Measurements from ENCODE around the gene PPP3CA. TPM values are rescaled to one million over a fixed set of nuclear protein-coding genes. Genes with fewer than 3 reads are reported as not detected.

Gene PPP3CA
- total RNA-seq, 1 experiment from 2014 or later = 15.5 TPM

GRCh38 chr4:101322743-101323142 lies 24.6 kb downstream of the PPP3CA start:
- Histone ChIP-seq H3K4me2 (ENCODE audit: low read length) (no peak overlapping the region), H3K4me1 (ENCODE audit: insufficient read depth, low read length) (no peaks in the 10 kb centered on the region), H3F3A (ENCODE audit: low read length, unreplicated experiment) (no peaks in the 10 kb centered on the region), H2AFZ (ENCODE audit: low read length) (no peak overlapping the region), H3K79me2 (ENCODE audit: low read length) (peaks cover 33% of the 10 kb centered on the region; the same call in 1 of the 2 replicates), H3K36me3 (ENCODE audit: low read depth, low read length) (no peaks in the 10 kb centered on the region), H3K27ac (ENCODE audit: low read length) (no peak overlapping the region), H3K27me3 (ENCODE audit: low read length) (no peaks in the 10 kb centered on the region), H4K20me1 (ENCODE audit: low read length) (no peaks in the 10 kb centered on the region), H3K9ac (ENCODE audit: low read length) (no peak overlapping the region), H3K4me3 (ENCODE audit: low read length) (no peak overlapping the region), H3K9me3 (ENCODE audit: low read length) (no peaks in the 10 kb centered on the region), H3K9me2 (replicated peaks; ENCODE audit: low read length) (no peaks in the 10 kb centered on the region)
- DNase-seq (no peak), ATAC-seq (no peak)
- BruUV-seq (replicated peaks) = no TSS peak
- no peak for TF ChIP-seq CTCF (conservative IDR thresholded peaks at IDR 0.05; ENCODE audit: low read depth, low read length)
- no peak for TF ChIP-seq EZH2phosphoT487 (IDR thresholded peaks at IDR 0.05; ENCODE audit: borderline replicate concordance, low read length)
- no peak for TF ChIP-seq EZH2 (IDR thresholded peaks at IDR 0.05; ENCODE audit: low read length, unreplicated experiment)
- ChIA-PET CTCF (no interaction called here), POLR2A (ENCODE audit: unreplicated experiment) (no interaction called here)
- intact Hi-C loops (cut with micrococcal nuclease) = no loop called here

GRCh38 chr4:101321481-101322042 lies 25.8 kb downstream of the PPP3CA start:
- intact Hi-C loops (cut with micrococcal nuclease) = no loop called here
- H3K4me1 ChIP-seq (ENCODE audit: insufficient read depth, low read length) = no peaks in the 10 kb centered on the region
- H3K36me3 ChIP-seq (ENCODE audit: low read depth, low read length) = no peaks in the 10 kb centered on the region
- H3K9ac ChIP-seq (ENCODE audit: low read length) = no peak overlapping the region
- H3K79me2 ChIP-seq (ENCODE audit: low read length) = peaks cover 33% of the 10 kb centered on the region; the same call in 1 of the 2 replicates
- no peaks in the 10 kb centered on the region for H3K27me3 ChIP-seq (ENCODE audit: low read length)
- no peak overlapping the region for H3K27ac ChIP-seq (ENCODE audit: low read length)
- CTCF ChIA-PET = no interaction called here
- ATAC-seq = no peak
- no peaks in the 10 kb centered on the region for H3K9me2 ChIP-seq (replicated peaks; ENCODE audit: low read length)
- no peak overlapping the region for H2AFZ ChIP-seq (ENCODE audit: low read length)
- DNase-seq = no peak
- TF ChIP-seq CTCF (conservative IDR thresholded peaks at IDR 0.05; ENCODE audit: low read depth, low read length) (no peak), EZH2phosphoT487 (IDR thresholded peaks at IDR 0.05; ENCODE audit: borderline replicate concordance, low read length) (no peak), EZH2 (IDR thresholded peaks at IDR 0.05; ENCODE audit: low read length, unreplicated experiment) (no peak)
- H3F3A ChIP-seq (ENCODE audit: low read length, unreplicated experiment) = no peaks in the 10 kb centered on the region
- no TSS peak for BruUV-seq (replicated peaks)
- no peaks in the 10 kb centered on the region for H3K9me3 ChIP-seq (ENCODE audit: low read length)
- no peak overlapping the region for H3K4me2 ChIP-seq (ENCODE audit: low read length)
- no peak overlapping the region for H3K4me3 ChIP-seq (ENCODE audit: low read length)
- H4K20me1 ChIP-seq (ENCODE audit: low read length) = no peaks in the 10 kb centered on the region; the same call in 1 of the 2 replicates
- POLR2A ChIA-PET (ENCODE audit: unreplicated experiment) = no interaction called here

- TF ChIP-seq EZH2 (IDR thresholded peaks at IDR 0.05; ENCODE audit: low read length, unreplicated experiment) (no peak), CTCF (conservative IDR thresholded peaks at IDR 0.05; ENCODE audit: low read depth, low read length) (no peak), EZH2phosphoT487 (IDR thresholded peaks at IDR 0.05; ENCODE audit: borderline replicate concordance, low read length) (no peak)
- Histone ChIP-seq H3K27ac (ENCODE audit: low read length) (no peak overlapping the region), H3K36me3 (ENCODE audit: low read depth, low read length) (no peaks in the 10 kb centered on the region), H3K9me2 (replicated peaks; ENCODE audit: low read length) (no peaks in the 10 kb centered on the region), H3K9ac (ENCODE audit: low read length) (no peak overlapping the region), H4K20me1 (ENCODE audit: low read length) (no peaks in the 10 kb centered on the region; the same call in 1 of the 2 replicates), H3K4me1 (ENCODE audit: insufficient read depth, low read length) (no peaks in the 10 kb centered on the region), H3K27me3 (ENCODE audit: low read length) (no peaks in the 10 kb centered on the region), H3K9me3 (ENCODE audit: low read length) (no peaks in the 10 kb centered on the region), H3K79me2 (ENCODE audit: low read length) (peaks cover 31% of the 10 kb centered on the region; the same call in 1 of the 2 replicates), H3K4me3 (ENCODE audit: low read length) (no peak overlapping the region), H2AFZ (ENCODE audit: low read length) (no peak overlapping the region), H3K4me2 (ENCODE audit: low read length) (no peak overlapping the region), H3F3A (ENCODE audit: low read length, unreplicated experiment) (no peaks in the 10 kb centered on the region)
- POLR2A ChIA-PET (ENCODE audit: unreplicated experiment) = no interaction called here
- CTCF ChIA-PET = no interaction called here
- intact Hi-C loops (cut with micrococcal nuclease) = no loop called here
- ATAC-seq (no peak), DNase-seq (no peak)
- no TSS peak for BruUV-seq (replicated peaks)
Observed at GRCh38 chr4:101315786-101316185, 31.5 kb downstream of the PPP3CA start.
